HuH-7.5 (cell line): Measurements from ENCODE around the gene UNC93B1.
A peak's percentile ranks its signal among the peaks of the same experiment; 100 is the strongest.

Experiments
- DNase-seq: peaks from one replicate; pipeline ENCODE4 v3.0.0; 2011; ENCODE audit warnings: low spot score

The UNC93B1 gene

DNA sequence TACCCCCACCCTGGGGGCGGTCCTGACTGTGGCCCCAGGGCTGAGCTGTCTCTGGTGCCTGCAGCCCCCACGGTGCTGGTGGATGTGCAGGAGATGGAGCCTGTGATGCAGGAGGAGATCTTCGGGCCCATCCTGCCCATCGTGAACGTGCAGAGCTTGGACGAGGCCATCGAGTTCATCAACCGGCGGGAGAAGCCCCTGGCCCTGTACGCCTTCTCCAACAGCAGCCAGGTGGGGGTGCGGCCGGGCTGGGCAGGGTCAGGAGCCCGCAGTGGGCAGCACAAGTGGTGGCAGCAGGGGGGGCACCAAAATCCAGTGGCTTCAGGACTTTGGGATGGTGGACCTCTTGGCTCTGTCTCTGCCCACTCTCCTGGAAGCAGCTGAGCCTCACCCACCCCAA lies 18.6 kb upstream of the UNC93B1 start:
- no peak for DNase-seq

DNA sequence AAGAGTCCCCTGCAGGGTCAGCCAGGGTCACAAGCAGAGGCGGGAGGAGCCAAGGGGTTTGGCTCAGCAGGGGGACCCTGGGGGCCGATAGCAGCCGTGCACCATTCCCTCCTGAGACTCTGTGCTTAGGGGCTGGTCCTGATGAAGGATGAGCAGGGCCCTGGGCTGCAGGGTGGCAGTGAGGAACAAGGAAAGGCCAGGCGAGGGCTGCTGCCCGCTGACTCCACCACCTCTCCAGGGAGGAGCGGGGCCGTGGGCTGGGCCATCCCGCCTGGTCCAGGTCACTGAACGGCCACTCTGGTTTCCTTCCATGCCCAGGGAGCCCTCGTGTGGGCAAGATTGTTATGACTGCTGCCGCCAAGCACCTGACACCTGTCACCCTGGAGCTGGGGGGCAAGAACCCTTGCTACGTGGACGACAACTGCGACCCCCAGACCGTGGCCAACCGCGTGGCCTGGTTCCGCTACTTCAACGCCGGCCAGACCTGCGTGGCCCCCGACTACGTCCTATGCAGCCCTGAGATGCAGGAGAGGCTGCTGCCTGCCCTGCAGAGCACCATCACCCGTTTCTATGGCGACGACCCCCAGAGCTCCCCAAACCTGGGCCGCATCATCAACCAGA lies 17.4 kb upstream of the UNC93B1 start:
- no peak for DNase-seq

- peak; percentile 95 for DNase-seq
Measured at GRCh38 chr11:68020575-68020974, 16.7 kb upstream of the UNC93B1 start.

DNA sequence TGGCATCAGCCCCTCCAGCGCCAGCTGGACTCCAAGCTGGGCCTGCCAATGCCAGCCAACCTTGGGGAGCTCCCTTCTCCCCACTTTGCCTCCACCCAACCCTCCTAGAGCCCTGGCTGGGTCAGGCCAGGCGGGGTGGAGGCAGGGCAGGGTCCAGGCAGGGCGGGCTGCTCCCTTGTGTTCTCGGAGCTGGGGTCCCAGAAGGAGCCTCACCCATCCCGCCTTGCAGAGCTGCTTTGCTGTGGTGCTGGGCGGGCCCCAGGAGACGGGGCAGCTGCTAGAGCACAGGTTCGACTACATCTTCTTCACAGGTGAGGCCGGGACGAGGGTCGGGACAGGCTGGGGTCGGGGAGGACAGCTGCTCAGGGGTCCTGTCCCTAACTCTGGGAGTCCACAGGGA lies 15.6 kb upstream of the UNC93B1 start:
- DNase-seq = no peak

DNA sequence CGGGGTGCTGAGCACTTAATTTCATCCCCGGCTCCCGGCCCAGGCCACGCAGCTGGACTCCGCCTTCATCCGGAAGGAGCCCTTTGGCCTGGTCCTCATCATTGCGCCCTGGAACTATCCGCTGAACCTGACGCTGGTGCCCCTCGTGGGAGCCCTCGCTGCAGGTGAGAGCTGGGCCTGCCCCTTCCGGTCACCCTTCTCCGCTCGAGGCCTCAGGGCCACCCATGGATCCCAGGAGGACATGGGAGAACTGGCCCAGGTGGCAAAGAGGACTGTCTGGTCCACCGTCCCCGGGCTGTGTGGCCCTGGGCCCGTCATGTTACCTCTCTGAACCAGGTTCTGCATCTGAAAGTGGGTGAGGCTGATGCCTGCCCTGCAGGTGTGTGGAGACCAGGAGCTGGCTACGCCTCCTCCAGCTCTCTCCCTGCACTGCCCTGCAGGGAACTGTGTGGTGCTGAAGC lies 14.9 kb upstream of the UNC93B1 start:
- DNase-seq = no peak

DNA sequence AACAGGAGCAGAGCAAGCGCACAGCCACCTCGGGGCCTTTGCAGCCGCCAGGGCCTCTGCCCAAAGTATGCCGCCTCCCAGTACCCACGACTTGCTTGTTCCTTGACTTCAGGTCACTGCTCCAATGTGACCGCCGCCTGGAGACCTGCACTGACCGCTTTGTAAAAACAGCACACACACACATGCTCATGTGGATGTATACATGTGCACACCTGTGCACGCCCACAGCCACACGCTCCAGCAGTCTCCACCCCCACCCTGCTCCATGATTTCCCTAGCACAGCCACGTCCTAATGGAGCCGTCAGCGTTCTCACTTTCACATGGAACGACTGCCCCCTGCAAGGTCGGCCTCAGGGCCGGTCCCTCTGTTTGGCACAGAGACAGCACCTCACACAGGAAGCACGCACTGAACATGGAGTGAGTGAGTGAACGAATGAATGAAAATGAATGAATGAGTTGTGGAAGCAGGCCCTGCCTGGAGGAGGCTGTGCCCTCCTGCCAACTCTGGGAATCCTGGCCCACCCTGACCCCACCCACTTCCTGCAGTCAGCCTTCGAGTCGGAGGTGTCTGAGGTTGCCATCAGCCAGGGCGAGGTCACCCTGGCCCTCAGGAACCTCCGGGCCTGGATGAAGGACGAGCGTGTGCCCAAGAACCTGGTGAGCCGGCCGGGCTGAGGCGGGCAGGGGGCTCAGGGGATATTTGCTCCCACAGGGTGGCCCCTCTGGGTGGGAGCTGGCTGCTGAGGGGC lies 14.3 kb upstream of the UNC93B1 start:
- DNase-seq = no peak

GRCh38 chr11:68016904-68017817 lies 13.3 kb upstream of the UNC93B1 start:
- DNase-seq = peak; percentile 98

DNA sequence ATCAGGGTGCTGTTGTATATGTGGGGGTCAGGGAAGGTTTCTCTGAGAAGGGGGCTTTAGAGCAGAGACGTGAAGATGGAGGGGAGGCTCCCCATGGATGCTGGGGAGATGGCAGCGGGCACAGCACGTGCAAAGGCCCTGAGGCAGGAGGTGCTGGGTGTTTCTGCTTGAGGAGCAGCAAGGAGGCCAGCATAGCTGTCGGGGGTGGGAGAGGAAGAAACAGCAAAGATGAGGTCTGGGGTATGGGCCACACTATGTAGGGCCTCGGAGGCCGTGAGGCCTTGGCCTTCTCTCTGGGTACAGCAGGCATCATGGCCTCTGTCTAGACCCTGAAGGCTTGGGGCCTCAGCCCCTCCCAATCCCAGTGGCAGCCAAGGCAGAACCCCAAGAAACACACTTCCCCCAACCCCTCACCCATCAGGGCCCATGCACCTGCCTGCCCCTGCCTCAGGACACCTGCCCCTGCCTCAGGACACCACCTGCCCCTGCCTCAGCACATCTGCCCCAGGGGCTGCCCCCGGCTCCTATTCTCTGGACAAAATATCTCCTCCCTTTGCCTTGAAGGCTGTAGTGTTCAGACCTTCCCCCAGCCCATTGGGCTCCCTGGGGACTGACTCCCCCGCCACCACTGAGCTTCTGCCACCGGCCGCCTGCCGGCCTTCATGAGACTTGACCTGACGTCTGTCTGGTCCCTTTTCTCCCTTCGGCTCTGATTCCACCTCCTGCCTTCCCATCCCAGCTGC lies 12.4 kb upstream of the UNC93B1 start:
- no peak for DNase-seq

DNA sequence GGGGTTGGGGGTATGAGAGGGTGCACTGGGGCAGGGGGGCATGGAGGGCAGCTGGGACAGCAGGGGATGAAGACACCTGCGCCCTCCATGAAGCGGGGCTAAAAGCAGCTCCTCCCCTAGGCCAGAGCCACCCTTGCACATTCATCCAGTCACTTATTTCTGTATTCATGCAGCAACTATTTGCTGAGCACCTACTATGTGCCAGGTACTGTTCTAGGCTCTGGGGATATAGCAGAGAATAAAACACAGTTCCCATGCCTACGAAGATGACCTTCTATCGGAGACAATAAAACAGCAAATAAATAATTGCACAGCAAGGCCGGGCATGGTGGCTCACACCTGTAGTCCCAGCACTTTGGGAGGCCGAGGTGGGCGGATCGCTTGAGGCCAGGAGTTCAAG lies 11.6 kb upstream of the UNC93B1 start:
- no peak for DNase-seq

- no peak for DNase-seq
Measured at GRCh38 chr11:68014947-68015447, 11.1 kb upstream of the UNC93B1 start.

DNA sequence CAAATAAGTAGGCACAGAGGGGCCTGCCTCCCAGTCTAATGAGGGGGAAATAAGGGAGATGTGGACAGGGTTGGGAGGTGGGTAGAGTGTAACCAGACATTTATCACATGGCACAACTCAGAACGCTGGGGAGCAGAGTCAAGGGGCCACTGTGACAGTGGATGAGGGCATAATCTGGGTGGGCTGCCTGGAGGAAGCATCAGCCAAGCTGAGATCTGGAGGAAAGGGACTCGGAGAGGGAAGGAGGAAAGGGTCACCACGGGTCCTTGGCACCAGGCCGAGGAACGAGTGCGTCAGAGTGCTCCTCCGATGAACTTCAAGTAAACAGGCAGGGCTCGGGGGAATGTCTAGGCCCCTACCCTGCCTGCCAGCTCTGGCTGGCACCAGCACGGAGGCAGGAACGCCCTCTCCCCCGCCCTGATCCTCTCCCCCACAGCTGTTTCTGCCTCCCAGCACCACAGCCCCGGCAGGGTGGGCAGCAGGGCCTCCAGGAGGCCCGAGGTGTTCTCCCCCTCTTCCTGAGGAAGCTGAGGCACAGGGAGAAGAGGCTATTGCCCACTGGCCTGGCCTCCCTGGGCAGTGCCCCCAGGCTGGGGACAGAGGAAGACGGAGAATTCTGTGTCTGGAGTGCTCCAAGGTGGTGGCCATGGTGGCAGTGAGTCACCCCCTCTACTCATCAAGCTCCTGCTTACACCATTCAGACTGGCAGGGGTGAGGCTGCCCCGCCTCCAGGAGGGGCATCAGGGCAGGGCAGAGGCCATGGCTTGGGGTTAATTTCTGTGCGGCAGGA lies 10.5 kb upstream of the UNC93B1 start:
- DNase-seq = no peak

DNA sequence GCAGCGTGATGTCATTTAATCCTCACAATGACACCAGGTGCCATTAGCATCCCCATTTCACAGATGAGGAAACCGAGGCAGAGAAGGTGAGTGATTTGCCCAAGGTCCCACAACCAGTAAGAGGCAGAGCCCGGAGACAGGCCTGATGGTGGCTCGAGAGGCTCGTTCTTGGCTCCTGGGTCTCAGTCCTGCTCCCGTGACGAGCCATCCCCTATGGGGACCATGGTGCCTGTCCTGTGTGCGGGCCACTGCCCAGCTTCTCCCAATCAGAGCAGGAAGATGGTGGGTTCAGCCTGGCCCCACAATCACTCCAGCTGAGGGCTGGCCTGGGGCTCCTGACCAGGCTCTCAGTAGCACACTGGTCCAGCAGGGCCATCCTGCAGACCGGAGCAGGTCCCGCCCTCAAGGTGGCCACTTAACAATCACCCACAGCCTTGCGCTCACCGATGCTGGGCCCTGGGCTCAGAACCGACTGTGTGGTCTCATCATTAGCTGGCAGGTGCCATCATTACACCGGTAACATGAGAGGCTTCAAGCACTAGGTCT lies 9.8 kb upstream of the UNC93B1 start:
- DNase-seq = no peak

DNA sequence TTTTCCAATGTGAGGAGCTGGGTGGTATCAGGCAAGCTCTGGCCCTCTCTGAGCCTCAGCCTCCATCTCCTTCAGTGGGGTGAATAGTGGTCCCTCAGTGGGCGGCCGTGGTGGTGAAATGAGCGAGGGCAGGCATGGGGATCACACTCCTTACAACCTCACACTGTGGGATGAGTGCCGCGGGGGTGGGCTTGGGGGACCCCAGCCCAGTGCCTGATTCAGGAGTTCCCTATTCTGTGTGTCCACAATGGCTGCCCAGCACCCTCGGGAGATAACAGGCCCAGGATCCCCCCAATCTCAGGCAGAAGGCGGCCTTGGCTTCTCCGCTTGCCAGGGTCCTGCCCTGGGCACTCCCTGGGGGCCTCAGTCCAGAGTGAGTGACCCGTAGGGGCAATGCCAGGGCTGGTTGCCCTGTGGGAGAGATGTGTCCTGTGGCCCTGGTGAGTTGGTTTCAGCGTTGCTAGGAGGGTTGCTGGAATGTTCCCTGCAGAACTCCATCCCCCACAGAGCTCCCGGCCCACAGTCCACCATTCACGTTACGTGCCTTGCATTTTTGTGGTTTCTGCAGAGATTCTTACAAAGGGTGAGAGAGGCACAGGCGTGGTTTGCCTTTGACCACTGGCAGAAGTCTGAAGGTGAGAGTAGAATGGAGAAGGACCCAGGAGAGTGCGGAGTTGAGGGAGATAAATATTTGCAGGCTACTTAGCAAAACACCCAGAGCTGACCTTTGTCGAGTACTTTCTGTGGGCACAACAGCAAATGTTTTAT lies 9.1 kb upstream of the UNC93B1 start:
- no peak for DNase-seq

- DNase-seq = no peak
Measured at GRCh38 chr11:68012044-68012842, 8.3 kb upstream of the UNC93B1 start.

DNA sequence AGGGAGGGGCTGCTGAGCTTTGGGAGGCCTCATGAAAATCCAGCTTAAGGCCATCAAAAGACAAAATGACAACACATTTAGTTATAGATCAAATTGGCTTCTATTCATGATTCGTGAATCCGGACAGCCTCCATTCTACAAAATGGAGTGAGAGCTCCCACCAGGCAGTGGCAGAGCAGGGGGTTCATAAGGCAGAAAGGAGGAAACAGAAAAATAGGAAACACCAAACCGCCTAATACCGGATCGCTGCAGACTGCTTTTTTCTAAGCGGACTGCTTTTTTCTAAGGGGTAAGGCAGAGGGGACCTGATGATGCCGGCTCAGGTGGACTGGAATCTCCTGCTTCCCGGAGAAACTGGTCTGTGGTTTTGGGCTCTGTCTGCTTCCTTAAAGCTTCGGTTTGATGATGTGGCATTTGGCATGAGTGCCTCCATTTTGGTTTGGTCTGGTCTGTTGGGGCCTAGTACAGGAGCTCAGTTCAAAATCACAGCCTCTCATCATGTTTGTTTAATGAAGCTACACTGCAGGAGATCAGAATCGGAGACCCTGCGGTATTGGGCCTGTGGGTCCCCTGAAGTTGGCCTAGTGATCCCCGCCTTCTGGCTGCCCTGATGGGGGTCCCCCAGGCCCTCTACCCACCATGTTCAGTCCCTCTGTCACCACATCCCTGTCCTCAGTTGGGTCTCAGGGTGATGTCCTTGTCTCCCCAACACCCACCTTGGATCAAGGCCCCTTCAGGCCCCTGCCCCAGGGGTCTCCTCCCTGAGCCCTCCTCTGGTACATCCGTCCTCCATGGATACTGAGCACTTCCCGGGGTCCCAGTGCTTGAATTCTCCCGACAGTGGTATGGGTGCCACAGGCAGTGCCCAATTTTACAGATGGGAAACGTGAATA lies 7.4 kb upstream of the UNC93B1 start:
- no peak for DNase-seq

- peak; percentile 99 for DNase-seq
Measured at GRCh38 chr11:68010090-68011041, 6.5 kb upstream of the UNC93B1 start, which contains the start of gene ALDH3B1. TSS of gene ALDH3B1 (plus strand) at chr11:68010327. CDS start at chr11:68015298, 4,971 bp downstream.
